HG03135 (cell line): Measurements from ENCODE around the gene HPS4.

Source experiments
- ATAC-seq: cut with Tn5 transposase; IDR thresholded peaks from one replicate; pipeline ENCODE4 v1.9.1; 2021; ENCODE audit warnings: mild to moderate bottlenecking, moderate library complexity; ENCODE audit not compliant: unreplicated experiment

HPS4 gene

DNA sequence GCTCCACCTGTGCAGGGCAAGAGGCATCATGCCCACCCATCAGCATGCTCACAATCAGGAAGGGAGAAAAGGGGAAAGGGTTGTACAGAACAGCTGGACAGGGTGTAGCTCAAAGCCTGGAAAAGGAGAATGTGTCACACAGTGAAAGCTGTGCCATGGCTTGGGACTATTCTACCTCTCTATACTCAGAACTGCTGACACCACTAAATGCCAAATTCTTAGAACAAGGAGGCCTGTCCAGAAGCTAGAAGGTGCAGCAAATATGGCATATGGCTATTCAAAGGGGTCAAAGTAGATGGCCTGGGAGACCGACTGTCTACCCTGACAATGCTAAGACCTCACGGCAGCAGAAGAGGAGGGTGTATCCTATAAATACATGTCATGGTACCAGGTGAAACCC, 12.8 kb downstream of the HPS4 start:
- ATAC-seq = no peak

GRCh38 chr22:26466196-26466595, 17.4 kb downstream of the HPS4 start:
- ATAC-seq = no peak

GRCh38 chr22:26464312-26464711, 19.3 kb downstream of the HPS4 start:
- ATAC-seq = no peak

GRCh38 chr22:26463688-26464087, 19.9 kb downstream of the HPS4 start:
- no peak for ATAC-seq

GRCh38 chr22:26463101-26463661, 20.4 kb downstream of the HPS4 start:
- ATAC-seq = no peak

- ATAC-seq = no peak
Observed at GRCh38 chr22:26462641-26463040, 20.9 kb downstream of the HPS4 start.

- no peak for ATAC-seq
Observed at GRCh38 chr22:26462051-26462450, 21.5 kb downstream of the HPS4 start.

DNA sequence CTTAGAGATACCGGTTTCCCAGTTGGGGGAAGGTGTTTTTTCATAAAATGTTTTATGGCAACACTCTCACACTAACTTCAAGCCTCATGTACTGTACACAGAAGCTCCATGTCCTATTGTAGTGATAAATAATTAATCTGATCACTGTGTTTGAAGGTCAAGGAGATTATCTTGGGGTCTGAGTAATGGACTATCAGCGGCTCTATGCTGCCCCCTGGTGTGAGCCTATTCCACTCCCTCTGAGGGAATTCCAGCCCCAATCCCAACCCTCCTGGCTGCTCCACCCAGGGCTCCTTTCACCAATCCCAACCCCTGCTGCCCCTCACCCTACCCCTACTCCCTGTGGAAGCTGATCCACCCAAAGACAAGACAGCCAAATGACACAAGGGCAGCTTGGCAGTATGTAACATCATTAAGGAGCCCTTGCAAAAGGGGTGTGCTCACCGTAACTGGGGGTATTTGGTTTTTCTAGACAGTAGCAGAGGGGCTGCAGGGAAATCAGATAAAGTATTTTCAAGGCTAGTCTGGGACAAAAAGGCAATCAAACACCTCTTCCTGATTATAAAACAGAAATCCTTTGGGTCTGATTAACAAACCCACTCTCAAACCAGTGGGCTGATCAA, 22.3 kb downstream of the HPS4 start:
- no peak for ATAC-seq

GRCh38 chr22:26460202-26460601, 23.4 kb downstream of the HPS4 start:
- ATAC-seq = no peak

DNA sequence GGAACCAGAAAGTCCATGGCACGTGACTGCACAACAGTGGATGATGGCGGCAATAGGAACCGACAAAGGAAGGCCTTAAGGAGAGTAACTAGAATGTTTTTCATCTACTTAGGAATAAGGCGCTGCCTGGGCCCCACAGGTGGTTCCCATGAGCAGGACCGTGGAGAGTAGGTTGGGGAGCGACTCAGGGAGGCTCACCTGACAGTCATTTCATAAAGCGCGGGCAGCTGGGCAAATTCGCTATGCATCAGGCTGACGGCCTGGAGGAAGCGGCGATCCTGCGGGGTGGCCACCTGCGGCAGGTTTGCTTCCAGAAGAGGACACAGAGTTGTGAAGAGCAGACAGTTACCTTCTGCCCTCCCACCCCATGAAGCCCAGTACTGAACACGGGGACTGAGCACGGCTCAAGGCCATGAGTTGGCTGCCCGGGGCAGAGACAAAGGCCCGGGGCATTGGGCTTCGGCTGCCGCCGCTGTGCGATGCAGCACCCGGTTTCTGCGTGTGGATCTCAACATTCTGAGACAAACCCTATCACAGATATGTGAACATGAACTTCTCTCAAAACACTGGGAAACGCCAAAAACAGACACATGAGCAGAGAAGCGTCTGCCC, 25.8 kb downstream of the HPS4 start:
- ATAC-seq = no peak

DNA sequence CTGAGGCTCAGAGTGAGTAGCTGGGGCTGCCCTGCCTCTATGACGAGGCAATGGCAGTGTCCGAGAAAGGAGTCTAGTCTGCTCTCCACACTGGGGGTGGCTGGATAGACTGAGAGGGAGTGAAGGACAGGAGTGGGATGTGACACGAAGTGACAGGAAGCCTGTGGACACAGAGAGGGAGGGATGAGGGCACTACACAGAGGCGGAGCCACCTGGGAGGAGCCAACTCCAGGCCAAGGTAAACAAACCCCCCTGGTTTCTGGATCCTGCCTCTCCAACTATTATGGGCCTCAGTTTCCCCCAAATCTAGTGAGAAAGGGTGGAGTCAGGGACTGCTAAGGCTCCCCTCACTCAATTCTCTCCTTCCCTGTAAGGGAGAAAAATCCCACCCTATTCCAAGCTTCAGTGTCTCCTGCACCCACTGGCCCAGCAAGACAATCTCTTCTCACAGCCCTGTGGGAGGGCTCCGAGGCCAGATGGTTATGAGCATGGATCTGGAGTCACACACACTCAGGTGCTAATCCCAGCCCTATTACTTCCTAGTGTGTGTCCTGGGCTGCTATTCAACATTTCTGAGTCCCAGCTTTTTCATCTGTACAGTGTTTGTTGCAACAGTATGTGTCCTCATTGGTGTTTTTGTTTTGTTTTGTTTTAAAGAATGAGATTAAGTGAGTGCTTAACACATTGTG, 29.6 kb downstream of the HPS4 start:
- ATAC-seq = no peak

DNA sequence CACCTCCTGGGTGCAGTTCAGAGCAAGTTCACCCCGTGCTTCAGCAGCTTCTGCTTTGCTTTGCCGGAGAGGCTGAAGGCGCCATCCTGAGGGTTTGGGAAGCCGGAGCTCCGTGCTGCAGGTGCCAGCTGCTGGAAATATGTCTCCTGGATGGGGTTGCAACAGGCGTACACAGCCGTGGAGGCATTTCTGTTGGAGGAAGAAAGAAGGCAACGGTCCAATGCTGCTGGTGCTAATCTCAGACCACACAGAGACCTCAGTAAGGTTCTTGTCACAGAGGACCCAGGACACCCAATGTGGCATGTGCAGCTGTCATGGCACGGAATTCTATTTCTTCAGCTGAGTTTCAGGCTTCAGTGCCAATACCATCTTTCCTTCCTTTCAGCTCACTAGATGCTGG, 30.4 kb downstream of the HPS4 start:
- ATAC-seq = no peak

DNA sequence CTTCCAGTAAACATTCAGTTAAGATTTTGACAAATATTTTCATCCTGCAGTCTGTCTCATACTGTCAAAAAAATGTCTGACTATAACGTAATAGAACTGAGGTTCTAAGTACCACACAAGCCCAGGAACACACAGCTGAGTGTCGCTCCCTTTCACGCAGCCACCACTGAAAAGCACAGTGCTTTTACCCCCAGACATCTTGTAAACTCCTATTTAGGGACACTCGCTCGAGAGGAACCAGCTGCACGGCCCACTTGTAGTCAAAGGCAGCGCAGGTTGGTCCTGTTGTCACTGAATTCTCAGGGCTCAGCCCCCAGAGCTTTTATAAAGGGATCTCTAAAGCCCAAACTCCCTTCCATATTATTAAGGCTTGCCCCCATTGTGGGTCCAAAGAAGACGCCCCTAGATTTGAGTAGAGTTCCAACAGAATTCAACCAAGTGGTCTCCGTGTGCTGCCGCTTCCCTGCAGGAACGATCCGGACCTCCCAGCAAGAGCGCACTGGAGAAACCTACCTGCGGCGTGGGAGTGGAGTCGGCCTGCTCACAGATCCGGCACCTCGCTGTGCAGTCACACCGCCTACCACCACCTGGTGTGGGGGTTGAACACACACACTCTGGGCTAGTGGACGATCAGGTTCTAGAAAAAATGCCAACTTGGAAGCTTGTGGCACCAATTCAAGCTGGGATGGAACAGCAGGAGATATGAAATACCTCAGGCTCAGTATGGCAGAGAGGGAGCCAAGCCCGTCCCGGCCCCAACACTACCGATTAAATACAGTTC, 31.2 kb downstream of the HPS4 start:
- no peak for ATAC-seq

- no peak for ATAC-seq
Observed at GRCh38 chr22:26450453-26451185, 33.0 kb downstream of the HPS4 start.

DNA sequence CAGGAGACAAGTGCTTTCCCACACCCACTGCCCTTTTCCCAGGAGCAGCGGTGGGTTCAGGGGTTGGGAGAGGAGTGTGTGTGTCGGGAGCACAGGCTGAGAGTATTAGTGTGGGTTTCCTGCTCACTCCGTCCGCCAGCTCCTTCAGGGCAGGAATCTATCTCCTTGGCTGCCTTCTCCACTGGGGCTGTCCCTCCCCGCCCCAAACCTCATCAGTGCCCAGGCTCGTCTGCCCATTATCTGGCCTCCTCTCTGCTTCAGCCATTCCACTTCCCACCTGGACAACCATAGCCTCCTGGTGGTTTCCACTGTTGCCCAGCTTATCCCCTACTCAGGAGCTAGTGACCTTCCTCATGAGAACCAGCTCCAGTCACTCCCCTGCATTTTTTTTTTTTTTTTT, 34.6 kb downstream of the HPS4 start:
- no peak for ATAC-seq

DNA sequence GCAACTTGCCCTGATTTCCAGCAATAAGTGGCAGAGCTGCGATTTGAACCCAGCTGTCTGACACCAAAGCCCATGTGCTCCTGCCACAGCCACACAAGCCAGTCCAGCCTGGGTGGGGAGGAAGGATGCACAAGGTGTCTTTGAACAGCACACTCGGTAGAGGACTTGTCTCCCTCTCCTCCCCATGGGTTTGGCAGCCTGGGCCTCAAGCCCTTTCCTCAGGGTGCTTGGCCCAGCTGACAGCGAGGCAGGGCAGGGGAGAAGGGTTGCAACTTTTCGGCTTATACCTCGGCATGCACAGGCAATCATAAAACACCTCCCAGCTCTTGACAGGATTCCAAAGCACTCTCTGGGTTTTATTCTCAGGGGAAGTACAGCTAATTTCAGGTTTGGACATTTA, 35.2 kb downstream of the HPS4 start:
- no peak for ATAC-seq

- ATAC-seq = no peak
Observed at GRCh38 chr22:26447584-26448329, 35.8 kb downstream of the HPS4 start.

- ATAC-seq = no peak
Observed at GRCh38 chr22:26446808-26447515, 36.6 kb downstream of the HPS4 start.

DNA sequence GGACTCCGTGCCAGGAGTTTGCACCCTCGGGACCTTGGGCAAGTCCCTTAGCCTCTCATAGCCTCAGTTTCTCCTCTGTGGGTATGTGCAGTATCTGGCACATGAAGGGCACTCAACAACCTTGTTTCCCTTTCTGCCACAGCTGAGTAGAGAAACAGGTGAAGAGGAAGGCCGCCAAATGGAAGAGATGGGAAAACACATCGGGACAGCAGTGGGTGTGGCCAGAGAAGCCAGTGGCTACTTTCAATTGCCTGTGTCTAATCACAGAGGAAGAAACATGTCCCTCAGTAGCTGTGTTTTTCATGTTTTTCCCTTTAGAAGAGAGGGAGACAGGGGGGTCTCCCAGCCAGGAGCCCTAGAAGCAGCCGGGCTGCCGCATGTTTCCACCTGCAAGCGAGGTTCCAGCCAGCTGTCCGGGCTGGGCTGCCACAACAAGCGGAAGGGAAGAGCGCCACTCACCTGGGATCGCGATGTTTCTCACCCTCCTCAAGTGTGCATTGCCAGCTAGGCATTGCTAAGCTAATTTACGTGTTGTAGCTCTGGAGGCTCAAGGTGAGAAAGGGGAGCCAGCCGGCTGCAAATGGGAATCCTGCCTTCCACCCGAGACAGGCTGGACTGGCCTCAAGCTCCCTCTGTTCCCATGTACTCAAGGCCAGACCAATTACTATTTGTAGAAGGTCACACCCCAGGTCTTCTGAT, 37.9 kb downstream of the HPS4 start:
- ATAC-seq = no peak
